Mucosa of rectum (tissue), 2 donors: ENCODE data around the gene RFX1.

Source experiments
- H3K27ac ChIP-seq, 2 donors: one replicate each; pipeline ENCODE4 v1.7.0; 2013; ENCODE audit warnings: inconsistent platforms in 2 of 2, low read depth in 2 of 2, low read length in 2 of 2
- H3K27me3 ChIP-seq, 2 donors: one replicate each; pipeline ENCODE4 v1.7.0; 2013; ENCODE audit warnings: low read length in 2 of 2; ENCODE audit not compliant: control insufficient read depth in 2 of 2, insufficient read depth in 2 of 2
- H3K36me3 ChIP-seq, 2 donors: one replicate each; pipeline ENCODE4 v1.7.0; 2013; ENCODE audit warnings: low read length in 2 of 2; ENCODE audit not compliant: control insufficient read depth in 2 of 2, insufficient read depth in 2 of 2
- H3K4me1 ChIP-seq, 2 donors: one replicate each; pipeline ENCODE4 v1.7.0; 2013; ENCODE audit warnings: low read length in 2 of 2, mild to moderate bottlenecking in 1 of 2; ENCODE audit not compliant: control insufficient read depth in 2 of 2, insufficient read depth in 2 of 2
- H3K4me3 ChIP-seq, 2 donors: one replicate each; pipeline ENCODE4 v1.7.0; 2013; ENCODE audit warnings: low read length in 2 of 2
- H3K9ac ChIP-seq, 2 donors: one replicate each; pipeline ENCODE4 v1.7.0; 2013; ENCODE audit warnings: low read length in 2 of 2, low read depth in 1 of 2, mild to moderate bottlenecking in 1 of 2
- H3K9me3 ChIP-seq, 2 donors: one replicate each; pipeline ENCODE4 v1.7.0; 2013; ENCODE audit warnings: low read length in 2 of 2; ENCODE audit not compliant: control insufficient read depth in 2 of 2
- donor health status: healthy.
- donor health status: Normal muscosa, but diverticular disease.

Gene RFX1

GRCh38 chr19:13937479-13938300 is 68.4 kb downstream of the RFX1 start:
- peaks cover 0 to 4% of the 10 kb centered on the region in 2 donors for H3K4me1 ChIP-seq
- no peak overlapping the region for H3K27ac ChIP-seq
- H3K9me3 ChIP-seq, result no peaks in the 10 kb centered on the region
- H3K9ac ChIP-seq, result no peak overlapping the region
- no peak overlapping the region for H3K4me3 ChIP-seq
- H3K36me3 ChIP-seq, result no peaks in the 10 kb centered on the region
- H3K27me3 ChIP-seq, result peaks cover 2 to 4% of the 10 kb centered on the region in 2 donors

DNA sequence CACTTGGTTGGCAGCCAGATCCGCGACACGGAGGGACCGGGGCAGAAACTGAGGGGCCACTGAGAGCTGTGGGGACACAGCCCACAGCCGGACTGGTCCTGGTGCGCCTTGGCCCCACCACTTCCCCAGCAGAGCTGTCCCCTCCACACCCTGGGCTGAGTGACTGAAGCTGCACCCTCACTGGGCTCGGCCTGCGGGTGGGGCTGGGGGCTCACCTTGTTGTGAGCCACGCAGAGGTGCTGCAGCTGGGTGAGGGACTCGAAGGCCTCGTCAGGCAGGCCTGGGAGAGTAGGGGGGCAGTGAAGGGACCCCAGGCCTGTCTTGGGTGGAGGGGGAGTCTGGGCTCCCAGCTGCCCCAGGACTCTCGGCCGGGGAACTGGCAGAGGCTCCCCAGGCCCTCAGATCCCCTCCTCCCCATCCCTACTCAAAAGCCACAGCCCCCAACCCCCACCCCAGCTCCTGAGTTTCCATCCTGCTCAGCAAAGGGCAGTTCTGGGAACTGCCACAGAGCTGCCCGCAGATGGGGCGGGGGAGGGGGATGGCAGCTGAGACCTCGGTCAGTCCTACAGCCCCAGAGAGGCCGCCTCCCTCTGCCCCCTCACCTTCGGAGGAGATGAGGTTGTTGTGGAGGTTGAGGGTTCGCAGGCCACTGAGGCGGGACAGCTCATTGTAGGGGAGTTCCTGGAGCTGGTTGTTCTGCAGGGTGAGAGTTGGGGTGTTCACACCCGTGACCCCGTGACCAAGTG is 70.2 kb downstream of the RFX1 start:
- Histone ChIP-seq H3K27me3 (peaks cover 2 to 4% of the 10 kb centered on the region in 2 donors), H3K9me3 (no peaks in the 10 kb centered on the region), H3K4me1 (peaks cover 0 to 4% of the 10 kb centered on the region in 2 donors), H3K9ac (no peak overlapping the region), H3K4me3 (no peak overlapping the region), H3K27ac (no peak overlapping the region), H3K36me3 (peaks cover 0 to 4% of the 10 kb centered on the region in 2 donors)

DNA sequence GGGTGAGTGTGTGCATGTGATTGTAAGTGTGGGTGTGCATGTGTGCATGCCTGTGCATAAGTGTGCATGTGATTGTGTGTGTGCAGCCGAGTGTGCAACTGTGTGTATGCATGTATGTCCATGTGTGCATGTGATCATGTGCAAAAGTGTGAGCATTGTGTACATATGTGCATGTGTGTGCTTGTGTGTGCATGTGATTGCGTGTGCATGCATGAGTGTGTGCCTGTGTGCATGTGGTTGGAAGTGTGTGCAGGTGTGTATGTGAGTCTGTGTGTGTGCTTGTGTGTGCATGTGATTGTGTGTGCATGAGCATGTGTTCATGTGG is 71.4 kb downstream of the RFX1 start:
- no peak overlapping the region for H3K27ac ChIP-seq
- H3K4me1 ChIP-seq, result peaks cover 0 to 4% of the 10 kb centered on the region in 2 donors
- no peaks in the 10 kb centered on the region for H3K9me3 ChIP-seq
- no peak overlapping the region for H3K4me3 ChIP-seq
- H3K27me3 ChIP-seq, result peaks cover 2 to 4% of the 10 kb centered on the region in 2 donors
- peaks cover 0 to 5% of the 10 kb centered on the region in 2 donors for H3K36me3 ChIP-seq
- no peak overlapping the region for H3K9ac ChIP-seq

- Histone ChIP-seq H3K4me1 (peaks cover 0 to 4% of the 10 kb centered on the region in 2 donors), H3K9ac (no peak overlapping the region), H3K4me3 (no peak overlapping the region), H3K27me3 (peaks cover 2 to 4% of the 10 kb centered on the region in 2 donors), H3K9me3 (no peaks in the 10 kb centered on the region), H3K27ac (no peak overlapping the region), H3K36me3 (peaks cover 5% of the 10 kb centered on the region in 2 donors)
Observed at GRCh38 chr19:13932911-13933393, 73.2 kb downstream of the RFX1 start.

DNA sequence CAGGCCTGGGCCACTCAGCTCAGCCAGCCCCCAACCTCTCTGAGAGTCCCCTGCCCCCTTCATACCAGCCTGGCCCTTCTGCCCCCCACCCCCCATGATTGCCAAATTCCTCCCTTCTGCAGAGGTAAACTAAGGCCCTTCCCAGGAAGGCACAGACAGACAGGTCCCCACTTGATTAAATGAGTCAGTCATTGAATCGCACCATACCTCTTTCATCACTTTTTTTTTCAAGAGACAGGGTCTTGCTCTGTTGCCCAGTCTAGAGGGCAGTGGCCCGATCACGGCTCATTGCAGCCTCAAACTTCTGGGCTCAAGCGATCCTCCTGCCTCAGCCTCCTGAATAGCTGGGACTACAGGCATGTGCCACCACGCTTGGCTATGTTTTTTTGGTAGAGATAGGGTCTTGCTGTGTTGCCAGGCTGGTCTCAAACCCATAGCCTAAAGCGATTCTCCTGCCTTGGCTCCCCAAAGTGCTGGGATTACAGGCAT is 73.9 kb downstream of the RFX1 start:
- no peak overlapping the region for H3K27ac ChIP-seq
- H3K9ac ChIP-seq, result no peak overlapping the region
- peaks cover 2 to 4% of the 10 kb centered on the region in 2 donors for H3K27me3 ChIP-seq
- H3K9me3 ChIP-seq, result no peaks in the 10 kb centered on the region
- H3K4me3 ChIP-seq, result no peak overlapping the region
- peaks cover 0 to 4% of the 10 kb centered on the region in 2 donors for H3K4me1 ChIP-seq
- H3K36me3 ChIP-seq, result peaks cover 6 to 9% of the 10 kb centered on the region in 2 donors

GRCh38 chr19:13931391-13932148 is 74.5 kb downstream of the RFX1 start:
- peaks cover 0 to 4% of the 10 kb centered on the region in 2 donors for H3K4me1 ChIP-seq
- H3K9me3 ChIP-seq, result no peaks in the 10 kb centered on the region
- H3K4me3 ChIP-seq, result no peak overlapping the region
- peaks cover 12 to 15% of the 10 kb centered on the region in 2 donors for H3K36me3 ChIP-seq
- H3K9ac ChIP-seq, result no peak overlapping the region
- H3K27me3 ChIP-seq, result peaks cover 2 to 4% of the 10 kb centered on the region in 2 donors
- no peak overlapping the region for H3K27ac ChIP-seq

GRCh38 chr19:13930402-13930801 is 75.7 kb downstream of the RFX1 start:
- no peak overlapping the region for H3K4me3 ChIP-seq

GRCh38 chr19:13929956-13930355 is 76.2 kb downstream of the RFX1 start:
- peaks cover 0 to 4% of the 10 kb centered on the region in 2 donors for H3K4me1 ChIP-seq
- no peak overlapping the region for H3K4me3 ChIP-seq
- H3K27ac ChIP-seq, result no peak overlapping the region
- H3K36me3 ChIP-seq, result peaks cover 19 to 26% of the 10 kb centered on the region in 2 donors
- H3K27me3 ChIP-seq, result peaks cover 2 to 4% of the 10 kb centered on the region in 2 donors
- no peak overlapping the region for H3K9ac ChIP-seq
- H3K9me3 ChIP-seq, result no peaks in the 10 kb centered on the region

More at GRCh38 chr19:13930402-13930801, 75.7 kb downstream of the RFX1 start:
- Histone ChIP-seq H3K36me3 (peaks cover 19 to 22% of the 10 kb centered on the region in 2 donors), H3K9ac (no peak overlapping the region), H3K27ac (no peak overlapping the region), H3K9me3 (no peaks in the 10 kb centered on the region), H3K4me1 (peaks cover 0 to 4% of the 10 kb centered on the region in 2 donors), H3K27me3 (peaks cover 2 to 4% of the 10 kb centered on the region in 2 donors)

- Histone ChIP-seq H3K27ac (no peak overlapping the region), H3K9me3 (no peaks in the 10 kb centered on the region), H3K4me1 (peaks cover 0 to 2% of the 10 kb centered on the region in 2 donors), H3K4me3 (no peak overlapping the region), H3K9ac (no peak overlapping the region), H3K27me3 (no peaks in the 10 kb centered on the region), H3K36me3 (peaks cover 23 to 31% of the 10 kb centered on the region in 2 donors)
Observed at GRCh38 chr19:13929340-13929739, 76.8 kb downstream of the RFX1 start.
